HG03521 (cell line): ENCODE measurements around the gene MOXD1.

ENCODE experiments used
- ATAC-seq: cut with Tn5 transposase; IDR thresholded peaks from one replicate; pipeline ENCODE4 v1.9.1; 2021; ENCODE audit warnings: mild to moderate bottlenecking, moderate library complexity; ENCODE audit not compliant: unreplicated experiment

MOXD1 gene

GRCh38 chr6:132400883-132401617 is at the start of gene MOXD1:
Gene MOXD1 (minus strand): TSS chr6:132401475. CDS start chr6:132401426, 49 bp downstream.
- peak; percentile 73 for ATAC-seq

- no peak for ATAC-seq
Measured at GRCh38 chr6:132446855-132447241, 45.6 kb upstream of the MOXD1 start.

- ATAC-seq = no peak
Measured at GRCh38 chr6:132446141-132446854, 45.0 kb upstream of the MOXD1 start.

GRCh38 chr6:132445201-132445951 is 44.1 kb upstream of the MOXD1 start:
- ATAC-seq = no peak

GRCh38 chr6:132443206-132443605 is 41.9 kb upstream of the MOXD1 start:
- ATAC-seq = no peak

- no peak for ATAC-seq
Measured at GRCh38 chr6:132430110-132430509, 28.8 kb upstream of the MOXD1 start.

- ATAC-seq = no peak
Measured at GRCh38 chr6:132425176-132425575, 23.9 kb upstream of the MOXD1 start.

GRCh38 chr6:132423839-132424238 is 22.6 kb upstream of the MOXD1 start:
- no peak for ATAC-seq

- ATAC-seq = no peak
Measured at GRCh38 chr6:132418235-132418965, 17.1 kb upstream of the MOXD1 start.

- no peak for ATAC-seq
Measured at GRCh38 chr6:132414761-132415160, 13.5 kb upstream of the MOXD1 start.

GRCh38 chr6:132414322-132414721 is 13.0 kb upstream of the MOXD1 start:
- ATAC-seq = no peak

- no peak for ATAC-seq
Measured at GRCh38 chr6:132413499-132413802, 12.2 kb upstream of the MOXD1 start.

GRCh38 chr6:132412656-132413498 is 11.6 kb upstream of the MOXD1 start:
- ATAC-seq = no peak

GRCh38 chr6:132411296-132411695 is 10.0 kb upstream of the MOXD1 start:
- no peak for ATAC-seq

- ATAC-seq = no peak
Measured at GRCh38 chr6:132410830-132411229, 9.6 kb upstream of the MOXD1 start.

- ATAC-seq = no peak
Measured at GRCh38 chr6:132405143-132405915, 4.1 kb upstream of the MOXD1 start.

- no peak for ATAC-seq
Measured at GRCh38 chr6:132404736-132405135, 3.5 kb upstream of the MOXD1 start.

- ATAC-seq = no peak
Measured at GRCh38 chr6:132404330-132404729, 3.1 kb upstream of the MOXD1 start.

- no peak for ATAC-seq
Measured at GRCh38 chr6:132401618-132402285, 477 bp upstream of the MOXD1 start.
